Psoas muscle (tissue), 8 donors: ENCODE data around the gene STEAP1. TPM values are rescaled to one million over a fixed set of nuclear protein-coding genes. Genes with fewer than 3 reads are reported as not detected.

Experiments
- ATAC-seq, 4 donors: fragments of 200-7000 bp; cut with Tn5 transposase; one replicate each; pipeline ENCODE4 v1.9.1; 2020; ENCODE audit warnings: moderate library complexity in 3 of 4, mild to moderate bottlenecking in 2 of 4
- DNase-seq, 2 donors: peaks; one replicate each; pipeline ENCODE4 v3.0.0-alpha.2; 2020
- H3K27ac ChIP-seq: fragments of 200-600 bp; one replicate; pipeline ENCODE4 v1.8.0; 2022
- H3K27me3 ChIP-seq, 3 donors: fragments of 200-600 bp in 1 of 3; one replicate each; pipeline versions ENCODE4 v1.6.1 to v1.8.0; 2013 to 2022; ENCODE audit warnings: low read length in 2 of 3, mild to moderate bottlenecking in 2 of 3, moderate library complexity in 1 of 3; ENCODE audit not compliant: insufficient read depth in 3 of 3
- H3K36me3 ChIP-seq, 2 donors: fragments of 200-600 bp in 1 of 2; one replicate each; pipeline versions ENCODE4 v1.6.1 to v1.8.0; 2013 to 2022; ENCODE audit warnings: low read depth in 1 of 2, mild to moderate bottlenecking in 1 of 2, moderate library complexity in 1 of 2; ENCODE audit not compliant: insufficient read depth in 1 of 2
- H3K4me1 ChIP-seq: fragments of 200-600 bp; one replicate; pipeline ENCODE4 v1.8.0; 2022
- H3K4me3 ChIP-seq: fragments of 200-600 bp; one replicate; pipeline ENCODE4 v1.8.0; 2022; ENCODE audit warnings: mild to moderate bottlenecking
- H3K9me3 ChIP-seq: fragments of 200-600 bp; one replicate; pipeline ENCODE4 v1.8.0; 2022
- WGBS, 3 donors: extraction: QIAGEN DNeasy Blood & Tissue Kit; methylation state at CpG; one replicate each; pipeline versions ENCODE4 v1.1.6 to v1.1.7; 2013; 5-methylcytosine and 5-hydroxymethylcytosine counted together
- intact Hi-C, 2 donors: fragments of 100-400 bp; cut with DNase I; formaldehyde crosslinking; loops; one replicate each; pipeline versions ENCODE4 v1.11.0 to v1.14.2; 2022
- polyA plus RNA-seq, 3 donors: library from polyadenylated mRNA; stranded (reverse); fragments of 200-250 nt; gene quantifications; one replicate each; pipeline ENCODE4 v1.2.3, GENCODE V29; 2013
- total RNA-seq, 4 donors: library from RNA; stranded (reverse); fragmentation: NEBNext Ultra II Directional in 2 of 4; extraction: Animal tissue kit (Norgen Biotek cat#: 25700) in 2 of 4; gene quantifications; one replicate each; pipeline versions ENCODE4 v1.2.1 to v1.2.4, GENCODE V29; 2021 to 2023
- TF ChIP-seq, protein P1 (sequence below): fragments of 200-600 bp; IDR thresholded peaks from one replicate; pipeline ENCODE4 v1.8.0; 2022; ENCODE audit warnings: antibody characterized with exemption
- donor health status: healthy with polysubstance abuse.
- donor health status: DM: no; HTN: no; CAD: no; lungs with moderate emphysema.
- donor health status: Bipolar disorder and iron deficiency.
- donor health status: healthy.
- donor health status: DM: yes; HTN: yes; CAD: no.
- donor health status: DM: no; HTN: no; CAD: no.
- donor health status: DM: no; HTN: no; CAD: no.
- donor health status: DM: yes; HTN: yes; CAD: no.

STEAP1 gene
- total and polyA plus RNA-seq, 7 donors: 0.59 to 6.6 (median 1.5) TPM

DNA sequence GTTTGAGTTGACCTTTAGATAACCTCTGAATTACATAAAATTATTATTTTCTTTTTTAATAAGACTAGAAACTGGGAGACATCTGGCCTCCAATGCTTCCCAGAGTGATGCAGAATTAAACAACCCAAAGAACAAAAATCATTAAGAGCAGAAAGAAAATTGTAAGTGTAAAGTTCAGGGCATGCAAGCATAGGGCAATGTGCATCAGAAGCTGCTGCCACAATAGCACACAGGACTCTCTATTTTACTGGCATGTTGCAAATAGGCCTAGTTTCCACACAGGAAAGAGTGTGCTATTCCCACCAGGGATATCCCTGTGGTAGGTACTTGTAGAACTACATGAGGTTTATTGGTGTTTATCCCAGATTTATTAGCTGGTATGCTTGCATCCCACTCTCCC, 36.7 kb downstream of the STEAP1 start:
- TF ChIP-seq, protein P1, sequence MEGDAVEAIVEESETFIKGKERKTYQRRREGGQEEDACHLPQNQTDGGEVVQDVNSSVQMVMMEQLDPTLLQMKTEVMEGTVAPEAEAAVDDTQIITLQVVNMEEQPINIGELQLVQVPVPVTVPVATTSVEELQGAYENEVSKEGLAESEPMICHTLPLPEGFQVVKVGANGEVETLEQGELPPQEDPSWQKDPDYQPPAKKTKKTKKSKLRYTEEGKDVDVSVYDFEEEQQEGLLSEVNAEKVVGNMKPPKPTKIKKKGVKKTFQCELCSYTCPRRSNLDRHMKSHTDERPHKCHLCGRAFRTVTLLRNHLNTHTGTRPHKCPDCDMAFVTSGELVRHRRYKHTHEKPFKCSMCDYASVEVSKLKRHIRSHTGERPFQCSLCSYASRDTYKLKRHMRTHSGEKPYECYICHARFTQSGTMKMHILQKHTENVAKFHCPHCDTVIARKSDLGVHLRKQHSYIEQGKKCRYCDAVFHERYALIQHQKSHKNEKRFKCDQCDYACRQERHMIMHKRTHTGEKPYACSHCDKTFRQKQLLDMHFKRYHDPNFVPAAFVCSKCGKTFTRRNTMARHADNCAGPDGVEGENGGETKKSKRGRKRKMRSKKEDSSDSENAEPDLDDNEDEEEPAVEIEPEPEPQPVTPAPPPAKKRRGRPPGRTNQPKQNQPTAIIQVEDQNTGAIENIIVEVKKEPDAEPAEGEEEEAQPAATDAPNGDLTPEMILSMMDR: no peak
- no peaks in the 10 kb centered on the region for H3K4me1 ChIP-seq
- H3K27me3 ChIP-seq: no peaks in the 10 kb centered on the region
- intact Hi-C loops: no loop called here
- DNase-seq (no peak), ATAC-seq (no peak)
- H3K4me3 ChIP-seq: no peak overlapping the region
- H3K27ac ChIP-seq: no peak overlapping the region
- no peaks in the 10 kb centered on the region for H3K36me3 ChIP-seq
- H3K9me3 ChIP-seq: no peaks in the 10 kb centered on the region

DNA sequence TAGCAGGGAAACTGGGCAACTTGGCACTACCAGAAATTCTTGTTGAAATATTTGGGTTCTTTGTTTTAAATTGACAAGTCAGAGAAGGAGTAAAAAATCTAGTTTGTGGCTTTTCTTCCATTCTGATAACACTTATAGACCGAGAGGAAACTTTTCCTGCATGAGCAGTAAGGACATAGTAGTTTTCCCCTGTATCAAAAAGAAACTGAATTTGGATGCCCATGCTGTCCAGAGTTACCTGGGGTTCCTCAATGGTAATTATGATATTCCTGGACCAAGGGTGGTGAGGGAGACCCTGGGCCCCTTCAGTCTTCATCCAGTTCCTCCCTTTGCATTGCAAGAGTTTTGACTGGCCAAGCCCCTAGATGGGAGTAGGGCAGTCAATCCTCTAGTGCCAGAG, 37.4 kb downstream of the STEAP1 start:
- no peaks in the 10 kb centered on the region for H3K27me3 ChIP-seq
- no peak for DNase-seq
- intact Hi-C loops: no loop called here
- TF ChIP-seq, protein P1: no peak
- H3K36me3 ChIP-seq: no peaks in the 10 kb centered on the region
- no peaks in the 10 kb centered on the region for H3K4me1 ChIP-seq
- H3K4me3 ChIP-seq: no peak overlapping the region
- WGBS, 3 donors: 65 to 78% (median 70%) methylated on average over 1 of the region's 1 CpG
- no peak overlapping the region for H3K27ac ChIP-seq
- ATAC-seq: no peak
- H3K9me3 ChIP-seq: no peaks in the 10 kb centered on the region

DNA sequence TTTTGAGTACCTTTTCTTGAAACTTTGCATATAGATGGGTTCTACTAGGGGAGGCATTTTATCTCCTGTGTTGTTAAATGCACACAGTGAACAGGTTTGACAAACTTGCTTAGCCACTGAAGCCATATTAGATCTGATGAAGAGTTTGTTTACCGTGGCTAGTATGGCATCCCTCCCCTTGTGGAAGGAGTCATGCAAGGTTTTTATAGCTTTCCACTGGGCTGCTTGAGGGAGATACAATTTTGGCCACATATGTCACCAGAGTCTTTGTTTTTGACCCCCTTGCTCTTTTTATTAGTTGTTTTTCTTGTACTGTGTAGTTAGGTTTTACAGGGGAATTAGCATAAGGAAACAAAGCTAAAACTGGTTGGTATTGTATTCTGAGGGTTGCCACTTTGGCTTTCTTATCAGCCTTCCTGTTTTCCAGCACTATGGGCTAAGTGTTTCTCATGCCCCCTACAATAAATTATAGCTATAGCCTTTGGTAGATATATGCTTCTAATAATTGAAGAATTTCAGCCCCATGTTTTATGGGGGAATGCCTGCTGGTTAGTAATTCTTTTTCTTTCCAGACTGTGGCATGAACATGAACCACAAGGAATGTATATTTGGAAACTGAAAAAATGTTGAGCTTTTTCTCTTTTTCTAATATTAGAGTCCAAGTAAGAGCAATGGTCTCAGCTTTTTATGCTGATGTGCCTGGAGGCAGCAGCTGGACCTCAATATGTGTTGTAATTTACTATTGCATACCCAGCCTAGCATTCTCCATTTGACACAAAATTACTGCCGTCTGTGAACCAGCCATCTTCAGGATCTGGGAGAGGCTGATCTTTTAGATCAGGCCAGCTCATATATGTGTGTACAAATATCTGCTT, 38.8 kb downstream of the STEAP1 start:
- DNase-seq (no peak), ATAC-seq (no peak)
- H3K36me3 ChIP-seq: no peaks in the 10 kb centered on the region
- intact Hi-C loops: no loop called here
- TF ChIP-seq, protein P1: no peak
- H3K27me3 ChIP-seq: no peaks in the 10 kb centered on the region
- no peak overlapping the region for H3K27ac ChIP-seq
- whole genome bisulfite sequencing, 3 donors: 20 to 67% (median 41%) methylated on average over 2 of the region's 2 CpGs
- H3K4me3 ChIP-seq: no peak overlapping the region
- H3K4me1 ChIP-seq: no peaks in the 10 kb centered on the region
- no peaks in the 10 kb centered on the region for H3K9me3 ChIP-seq

DNA sequence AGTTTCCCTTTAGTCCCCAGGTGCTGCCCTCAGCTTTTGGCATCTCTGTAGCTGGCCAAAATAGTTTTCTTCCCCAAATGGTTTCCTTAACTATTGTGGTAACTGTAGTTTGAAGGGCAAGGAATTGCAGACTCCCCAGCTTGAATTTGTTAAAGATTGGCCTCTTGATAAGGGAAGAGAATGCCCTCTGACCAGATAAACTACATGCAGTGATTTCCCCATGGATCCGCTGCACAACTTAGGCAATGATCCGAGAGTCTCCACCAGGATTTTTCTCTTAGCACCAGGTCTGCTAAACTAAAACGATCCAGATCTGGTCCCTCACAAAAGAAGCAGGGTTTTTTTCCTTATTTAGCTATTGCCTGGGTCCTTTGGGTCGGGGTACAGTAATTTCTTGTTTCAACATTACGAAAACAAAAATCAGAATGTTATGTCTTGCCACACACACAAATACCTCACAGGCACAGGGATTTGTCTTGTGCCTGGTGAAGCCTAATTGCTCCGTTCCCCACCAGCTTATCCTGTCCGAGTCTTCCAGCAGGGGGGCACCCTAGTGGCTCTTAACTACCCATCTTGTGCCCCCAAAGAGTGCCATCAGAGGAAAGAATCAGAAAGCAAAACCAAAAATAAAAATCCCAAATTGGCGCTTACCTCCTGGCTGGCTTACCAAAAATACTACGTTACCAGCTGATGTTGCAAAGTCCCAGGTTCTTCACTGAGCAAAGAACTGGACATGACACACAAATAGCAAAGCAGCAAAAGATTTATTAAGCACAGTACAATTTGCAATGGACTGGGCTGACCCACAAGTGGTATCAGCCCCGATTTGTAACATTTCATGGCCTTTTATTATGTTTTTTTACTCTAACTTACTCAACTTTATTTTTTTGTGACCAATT, 40.9 kb downstream of the STEAP1 start:
- DNase-seq: no peak
- intact Hi-C loops: no loop called here
- TF ChIP-seq, protein P1: no peak
- WGBS, 3 donors: 67 to 75% (median 70%) methylated on average over 10 of the region's 10 CpGs
- Histone ChIP-seq H3K36me3 (no peaks in the 10 kb centered on the region), H3K27ac (no peak overlapping the region), H3K27me3 (no peaks in the 10 kb centered on the region), H3K4me1 (no peaks in the 10 kb centered on the region), H3K4me3 (no peak overlapping the region), H3K9me3 (no peaks in the 10 kb centered on the region)
- ATAC-seq: no peak
